HG03520 (cell line): ENCODE data around the gene CUL3.
"Not testable (repeated sequence)": the region's sequence is repeated elsewhere in the genome, so short reads cannot be mapped to it uniquely, and the experiment has no call there.

Source experiments
- ATAC-seq: cut with Tn5 transposase; IDR thresholded peaks from one replicate; pipeline ENCODE4 v1.9.1; 2021; ENCODE audit warnings: mild to moderate bottlenecking, moderate library complexity; ENCODE audit not compliant: unreplicated experiment

CUL3 gene

DNA sequence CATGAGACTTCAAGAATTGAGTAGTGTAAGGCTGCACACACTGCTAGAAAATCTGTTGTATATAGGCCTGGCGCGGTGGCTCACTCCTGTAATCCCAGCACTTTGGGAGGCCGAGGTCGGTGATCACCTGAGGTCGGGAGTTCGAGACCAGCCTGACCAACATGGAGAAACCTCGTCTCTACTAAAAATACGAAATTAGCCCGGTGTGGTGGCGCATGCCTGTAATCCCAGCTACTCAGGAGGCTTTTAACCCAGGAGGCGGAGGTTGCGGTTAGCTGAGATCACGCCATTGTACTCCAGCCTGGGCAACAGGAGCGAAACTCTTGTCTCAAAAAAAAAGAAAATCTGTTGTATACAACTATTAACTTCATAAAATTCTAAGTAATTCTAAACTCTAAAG, 2.1 kb downstream of the CUL3 start:
- ATAC-seq = not testable (repeated sequence)

GRCh38 chr2:224580248-224580647, 4.9 kb downstream of the CUL3 start:
- ATAC-seq = no peak

DNA sequence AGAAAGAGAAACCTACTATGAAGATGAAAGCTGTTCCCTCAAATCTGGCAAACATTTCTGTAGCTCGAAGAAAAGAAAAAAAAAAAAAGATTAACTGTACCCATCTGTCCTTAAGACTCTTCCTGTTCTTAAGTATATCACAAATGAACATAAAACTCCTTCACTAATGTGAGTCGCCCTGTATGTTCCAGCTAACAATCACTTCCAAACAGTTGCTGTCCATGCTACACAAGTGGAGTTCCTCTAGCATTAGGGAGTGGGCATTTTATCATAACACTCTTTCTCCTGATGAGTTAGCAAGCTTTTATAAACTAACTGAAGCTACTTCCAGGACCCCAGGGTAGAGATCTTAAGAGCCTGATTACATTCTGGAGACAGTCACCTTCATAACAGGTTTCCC, 5.8 kb downstream of the CUL3 start:
- ATAC-seq = no peak

GRCh38 chr2:224577541-224577940, 7.6 kb downstream of the CUL3 start:
- ATAC-seq = no peak

DNA sequence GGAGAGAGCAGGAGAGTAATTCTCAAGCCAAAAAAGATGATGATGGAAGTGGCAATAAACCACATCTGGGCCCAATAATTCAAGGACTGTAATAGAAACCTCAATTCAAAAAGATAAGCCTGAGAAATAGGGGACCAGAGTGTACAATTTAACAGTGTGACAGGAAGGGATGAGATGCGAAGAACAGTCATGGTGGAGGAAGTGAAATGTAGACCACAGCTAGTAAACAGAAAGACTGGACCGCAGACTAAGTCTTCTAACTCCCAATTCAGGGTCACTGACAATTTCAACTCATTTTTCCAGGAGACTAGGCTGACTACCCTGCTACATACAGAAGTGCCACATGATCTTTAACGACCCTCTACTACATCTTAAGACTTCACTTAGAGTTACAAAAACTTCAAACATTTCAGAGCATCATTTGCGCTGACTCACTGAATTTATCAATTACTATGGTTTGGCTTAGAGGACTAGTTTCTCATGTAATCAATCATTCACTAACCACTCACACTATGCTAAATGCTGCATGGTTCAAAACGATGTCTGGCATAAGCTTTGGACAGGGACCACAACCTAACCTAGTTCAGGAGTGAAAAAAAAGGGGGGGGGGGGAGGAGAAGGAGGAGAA, 9.0 kb downstream of the CUL3 start:
- peak; percentile 78 for ATAC-seq

GRCh38 chr2:224574423-224575084, 10.6 kb downstream of the CUL3 start:
- no peak for ATAC-seq

- ATAC-seq = no peak
These were observed 11.4 kb downstream of the CUL3 start for GRCh38 chr2:224573724-224574123.

DNA sequence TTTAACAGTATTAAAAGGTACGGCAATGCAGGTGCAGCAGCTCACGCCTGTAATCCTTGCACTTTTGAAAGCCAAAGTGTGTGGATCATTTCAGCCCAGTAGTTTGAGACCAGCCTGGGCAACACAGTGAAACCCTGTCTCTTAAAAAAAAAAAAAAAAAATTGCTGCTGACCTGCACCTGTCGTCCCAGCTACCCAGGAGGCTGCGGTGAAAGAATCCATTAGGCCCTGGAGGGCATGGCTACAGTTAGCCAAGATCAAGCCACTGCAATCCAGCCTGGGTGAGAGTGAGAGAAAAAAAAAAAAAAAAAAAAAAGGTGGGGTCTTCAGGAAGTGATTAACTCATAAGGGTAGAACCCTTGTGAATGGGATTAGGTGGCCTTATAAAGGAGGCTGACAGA, 12.8 kb downstream of the CUL3 start:
- ATAC-seq = no peak

- no peak for ATAC-seq
These were observed 14.7 kb downstream of the CUL3 start for GRCh38 chr2:224570328-224570993.

- ATAC-seq = no peak
These were observed 15.5 kb downstream of the CUL3 start for GRCh38 chr2:224569654-224570053.

DNA sequence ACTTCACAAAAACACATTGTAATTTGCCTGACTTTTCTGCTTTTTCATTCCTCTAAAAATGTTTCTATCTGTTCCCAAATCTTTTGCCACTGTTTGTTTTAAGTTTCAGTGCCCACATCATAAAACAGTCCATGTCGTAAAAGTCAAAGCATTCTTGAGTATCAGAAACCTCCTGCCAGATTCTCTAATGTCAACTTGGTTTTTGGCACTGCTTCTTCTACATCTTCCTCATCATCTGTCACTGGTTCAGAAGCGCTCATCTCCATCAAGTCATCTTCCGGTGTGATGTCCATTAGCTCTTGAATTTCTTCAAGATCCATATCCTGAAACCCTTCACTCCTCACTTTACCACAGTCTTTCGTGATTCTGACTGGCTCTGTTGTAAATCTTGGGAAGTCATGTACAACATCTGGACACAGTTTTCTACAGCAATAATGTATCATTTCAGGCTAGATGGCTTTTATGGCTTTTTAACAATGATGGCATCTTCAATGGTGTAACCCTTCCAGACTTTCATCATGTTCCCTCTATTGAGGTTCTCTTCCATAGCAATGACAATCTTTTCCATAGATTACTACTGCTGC, 19.6 kb downstream of the CUL3 start:
- ATAC-seq = no peak

GRCh38 chr2:224563537-224563936, 21.6 kb downstream of the CUL3 start:
- no peak for ATAC-seq

DNA sequence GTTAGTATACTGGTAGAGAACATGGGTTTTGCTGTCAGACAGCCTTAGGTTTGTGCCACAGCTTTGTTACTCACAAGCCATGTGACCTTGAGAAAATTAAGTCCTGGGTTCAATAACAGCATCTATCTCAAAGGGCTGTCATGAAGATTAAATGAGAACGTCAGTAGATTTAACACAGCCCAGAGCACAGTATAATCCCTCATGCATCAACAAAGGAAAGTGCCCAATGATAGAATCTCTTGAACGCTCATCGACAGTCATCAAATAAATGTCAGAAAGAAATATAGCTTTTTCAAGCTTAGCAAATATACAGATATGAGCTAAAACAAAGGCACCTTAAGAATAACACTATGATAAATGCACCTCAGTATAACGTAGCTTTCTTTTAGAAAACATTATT, 22.3 kb downstream of the CUL3 start:
- no peak for ATAC-seq

DNA sequence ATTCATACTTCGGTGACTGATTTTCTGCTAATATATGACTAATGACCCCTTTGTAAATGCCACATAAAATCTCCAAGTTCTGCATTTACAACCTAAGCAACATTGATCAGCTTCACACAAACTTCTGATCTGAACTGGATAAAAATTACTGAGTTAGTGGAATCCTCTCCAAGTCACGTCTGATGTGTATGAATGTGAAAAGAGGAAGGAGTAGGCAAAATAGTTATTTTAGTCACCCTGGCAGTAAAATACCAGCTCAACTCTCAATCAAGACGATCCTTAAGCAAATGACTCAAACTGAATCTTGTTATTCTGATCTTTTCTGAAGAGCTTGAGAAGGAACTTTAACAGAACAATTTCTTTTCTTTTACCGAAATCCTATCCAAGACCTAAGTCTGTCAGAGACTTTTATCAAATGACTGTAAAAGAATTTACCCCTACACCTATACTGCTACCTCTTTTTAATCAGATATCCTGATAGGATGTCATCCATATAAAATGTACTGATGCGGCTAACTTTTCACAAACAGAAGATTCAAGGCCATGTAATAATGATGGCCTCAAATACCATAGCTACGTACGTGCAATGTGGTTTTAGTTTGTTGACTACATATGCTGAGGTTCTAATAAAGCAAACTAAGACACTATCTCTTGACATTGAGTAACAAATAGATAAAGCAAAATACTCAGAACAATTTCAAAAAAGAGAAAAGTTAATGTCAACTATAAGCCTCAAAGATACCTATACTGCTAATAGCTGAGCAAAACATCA, 23.7 kb downstream of the CUL3 start:
- peak; percentile 62 for ATAC-seq

DNA sequence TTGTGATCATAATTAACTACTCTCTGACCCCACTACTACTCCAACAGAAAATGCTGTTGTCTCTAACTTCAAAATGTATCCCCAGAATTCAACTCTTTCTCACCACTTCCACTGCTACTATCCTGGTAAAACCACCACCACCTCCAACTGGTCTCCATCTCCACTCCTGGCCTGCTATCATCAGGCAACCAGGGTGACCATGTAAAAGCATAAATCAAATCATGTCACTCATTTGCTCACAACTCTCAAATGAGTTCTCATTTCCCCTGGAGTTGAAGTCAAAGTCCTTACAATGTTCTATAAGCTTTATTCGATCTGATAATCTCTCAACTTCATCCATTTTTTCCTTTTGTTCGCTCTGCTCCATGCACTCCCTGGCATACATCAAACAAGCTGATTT, 24.6 kb downstream of the CUL3 start:
- ATAC-seq = no peak

DNA sequence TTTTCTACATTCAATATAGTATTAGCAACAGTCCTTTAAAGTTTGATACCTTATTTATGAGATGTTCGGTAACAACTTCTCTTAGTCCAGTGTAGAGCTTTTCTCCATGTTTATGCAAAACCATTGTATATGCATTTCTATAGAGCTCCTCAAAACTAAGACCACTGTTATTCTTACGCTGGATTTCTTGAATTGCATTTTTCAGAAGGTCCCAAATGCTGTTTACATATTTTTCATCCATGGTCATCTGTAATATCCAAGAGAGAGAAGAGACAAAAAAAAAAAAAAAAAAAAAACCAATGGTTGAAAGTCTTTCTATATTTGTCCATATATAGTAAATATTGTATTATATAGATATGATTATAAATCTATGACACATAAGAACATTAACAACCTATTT, 27.6 kb downstream of the CUL3 start:
- ATAC-seq = no peak

GRCh38 chr2:224556381-224556780, 28.8 kb downstream of the CUL3 start:
- ATAC-seq = no peak

GRCh38 chr2:224555823-224556366, 29.3 kb downstream of the CUL3 start:
- no peak for ATAC-seq

DNA sequence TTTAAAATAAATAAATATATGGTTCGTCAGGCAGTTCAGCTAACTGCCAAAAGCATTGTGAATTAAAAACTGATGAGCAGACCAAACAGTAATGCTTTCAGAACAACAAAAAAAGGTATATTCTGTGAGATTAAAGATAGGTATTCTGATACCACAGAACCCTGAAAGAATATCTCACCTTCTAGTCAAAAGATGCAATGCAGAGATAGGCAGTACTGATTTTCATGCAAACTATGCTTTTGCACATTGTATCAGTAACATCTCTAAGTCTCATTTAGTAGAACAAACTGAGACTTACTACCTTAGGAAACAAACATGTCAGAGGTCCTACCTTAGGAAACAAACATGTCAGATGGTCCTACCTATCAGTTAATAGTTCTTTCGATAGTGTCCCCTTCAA, 32.4 kb downstream of the CUL3 start:
- ATAC-seq = no peak

GRCh38 chr2:224551693-224552092, 33.5 kb downstream of the CUL3 start:
- ATAC-seq = no peak

- ATAC-seq = no peak
These were observed 38.2 kb downstream of the CUL3 start for GRCh38 chr2:224546926-224547325.
